Left lung (tissue), 10 donors: ENCODE results near the gene UNC5C. TPM values are rescaled to one million over a fixed set of nuclear protein-coding genes. Genes with fewer than 3 reads are reported as not detected.

Source experiments
- ATAC-seq: fragments of 200-7000 bp; cut with Tn5 transposase; one replicate; pipeline ENCODE4 v1.9.1; 2020; ENCODE audit warnings: moderate library complexity
- DNase-seq, 4 donors: peaks; one replicate each; pipeline ENCODE4 v3.0.0-alpha.2; 2013 to 2020
- H3K27ac ChIP-seq, 2 donors: fragments of 200-600 bp; sonication (generic) in 1 of 2; one replicate each; pipeline versions ENCODE4 v1.5.0 to v1.8.0; 2020 to 2021
- H3K27me3 ChIP-seq, 2 donors: fragments of 200-600 bp; sonication (generic) in 1 of 2; one replicate each; pipeline versions ENCODE4 v1.5.0 to v1.8.0; 2020 to 2021
- H3K36me3 ChIP-seq, 2 donors: fragments of 200-600 bp; sonication (generic) in 1 of 2; one replicate each; pipeline versions ENCODE4 v1.5.0 to v1.8.0; 2020 to 2021
- H3K4me1 ChIP-seq, 2 donors: fragments of 200-600 bp; one replicate each; pipeline ENCODE4 v1.8.0; 2021
- H3K4me3 ChIP-seq, 2 donors: fragments of 200-600 bp; sonication (generic) in 1 of 2; one replicate each; pipeline versions ENCODE4 v1.5.0 to v1.8.0; 2020 to 2021; ENCODE audit warnings: mild to moderate bottlenecking in 1 of 2
- H3K9me3 ChIP-seq, 2 donors: fragments of 200-600 bp; sonication (generic) in 1 of 2; one replicate each; pipeline versions ENCODE4 v1.5.0 to v1.8.0; 2020 to 2021
- intact Hi-C, 2 donors: fragments of 100-400 bp; cut with DNase I; formaldehyde crosslinking; loops; one replicate each; pipeline versions ENCODE4 v1.11.2 to v1.14.2; 2022
- polyA plus RNA-seq, 6 donors: library from polyadenylated mRNA; unstranded; fragments of 120-200 nt; gene quantifications; one replicate each; pipeline ENCODE4 v1.2.1, GENCODE V29; 2013; ENCODE audit not compliant: insufficient read length in 6 of 6
- total RNA-seq, 2 donors: library from RNA; stranded (reverse); fragmentation: NEBNext Ultra II Directional; extraction: Animal tissue kit (Norgen Biotek cat#: 25700); gene quantifications; one replicate each; pipeline ENCODE4 v1.2.1, GENCODE V29; 2021
- TF ChIP-seq, protein P1 (sequence below), 2 donors: fragments of 200-600 bp; sonication (generic) in 1 of 2; IDR thresholded peaks; one replicate each; pipeline versions ENCODE4 v1.5.0 to v1.8.0; 2021; ENCODE audit warnings: antibody characterized with exemption in 2 of 2
- donor health status: DM: no; HTN: yes; CAD: no.
- donor health status: DM: no; HTN: no; CAD: no.

UNC5C gene
- total and polyA plus RNA-seq, 8 donors: 9.0 to 49.5 (median 40.5) TPM

DNA sequence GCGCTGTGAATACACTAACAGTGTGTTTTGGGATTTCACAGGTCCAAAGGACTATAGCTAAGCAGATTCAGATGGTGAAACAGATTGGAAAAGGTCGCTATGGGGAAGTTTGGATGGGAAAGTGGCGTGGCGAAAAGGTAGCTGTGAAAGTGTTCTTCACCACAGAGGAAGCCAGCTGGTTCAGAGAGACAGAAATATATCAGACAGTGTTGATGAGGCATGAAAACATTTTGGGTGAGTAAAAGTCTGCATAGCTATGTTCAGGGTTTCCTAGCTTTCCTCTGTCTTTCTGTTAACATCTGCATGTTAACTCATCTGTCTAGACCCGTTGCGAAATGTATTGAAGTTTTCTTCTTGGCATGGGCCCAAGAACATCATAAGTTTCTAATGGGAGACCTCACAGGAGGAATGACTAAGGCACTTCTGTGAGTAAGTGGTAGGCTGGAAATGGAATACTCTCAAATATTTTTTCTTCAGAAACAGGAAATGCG lies 418.9 kb downstream of the UNC5C start:
- Histone ChIP-seq H3K9me3 (peaks cover 0 to 3% of the 10 kb centered on the region in 2 donors), H3K27ac (peak overlapping the region in 1 of 2 donors; percentile 30), H3K4me1 (peaks cover 0 to 5% of the 10 kb centered on the region in 2 donors), H3K36me3 (no peaks in the 10 kb centered on the region), H3K27me3 (no peaks in the 10 kb centered on the region), H3K4me3 (peak overlapping the region in 1 of 2 donors; percentile 1)
- intact Hi-C loops: no loop called here
- ATAC-seq (peak; percentile 89), DNase-seq (peak in 2 of 4 donors; percentile 59 to 73)
- TF ChIP-seq, protein P1, sequence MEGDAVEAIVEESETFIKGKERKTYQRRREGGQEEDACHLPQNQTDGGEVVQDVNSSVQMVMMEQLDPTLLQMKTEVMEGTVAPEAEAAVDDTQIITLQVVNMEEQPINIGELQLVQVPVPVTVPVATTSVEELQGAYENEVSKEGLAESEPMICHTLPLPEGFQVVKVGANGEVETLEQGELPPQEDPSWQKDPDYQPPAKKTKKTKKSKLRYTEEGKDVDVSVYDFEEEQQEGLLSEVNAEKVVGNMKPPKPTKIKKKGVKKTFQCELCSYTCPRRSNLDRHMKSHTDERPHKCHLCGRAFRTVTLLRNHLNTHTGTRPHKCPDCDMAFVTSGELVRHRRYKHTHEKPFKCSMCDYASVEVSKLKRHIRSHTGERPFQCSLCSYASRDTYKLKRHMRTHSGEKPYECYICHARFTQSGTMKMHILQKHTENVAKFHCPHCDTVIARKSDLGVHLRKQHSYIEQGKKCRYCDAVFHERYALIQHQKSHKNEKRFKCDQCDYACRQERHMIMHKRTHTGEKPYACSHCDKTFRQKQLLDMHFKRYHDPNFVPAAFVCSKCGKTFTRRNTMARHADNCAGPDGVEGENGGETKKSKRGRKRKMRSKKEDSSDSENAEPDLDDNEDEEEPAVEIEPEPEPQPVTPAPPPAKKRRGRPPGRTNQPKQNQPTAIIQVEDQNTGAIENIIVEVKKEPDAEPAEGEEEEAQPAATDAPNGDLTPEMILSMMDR (IDR thresholded peaks at IDR 0.05): no peak

GRCh38 chr4:95129031-95129430 lies 419.7 kb downstream of the UNC5C start:
- no peaks in the 10 kb centered on the region for H3K36me3 ChIP-seq
- H3K27ac ChIP-seq: no peak overlapping the region
- intact Hi-C loops: no loop called here
- ATAC-seq: no peak
- TF ChIP-seq, protein P1 (IDR thresholded peaks at IDR 0.05): no peak
- no peak overlapping the region for H3K4me3 ChIP-seq
- H3K4me1 ChIP-seq: peaks cover 0 to 5% of the 10 kb centered on the region in 2 donors
- H3K9me3 ChIP-seq: peaks cover 0 to 1% of the 10 kb centered on the region in 2 donors
- DNase-seq: no peak
- no peaks in the 10 kb centered on the region for H3K27me3 ChIP-seq

DNA sequence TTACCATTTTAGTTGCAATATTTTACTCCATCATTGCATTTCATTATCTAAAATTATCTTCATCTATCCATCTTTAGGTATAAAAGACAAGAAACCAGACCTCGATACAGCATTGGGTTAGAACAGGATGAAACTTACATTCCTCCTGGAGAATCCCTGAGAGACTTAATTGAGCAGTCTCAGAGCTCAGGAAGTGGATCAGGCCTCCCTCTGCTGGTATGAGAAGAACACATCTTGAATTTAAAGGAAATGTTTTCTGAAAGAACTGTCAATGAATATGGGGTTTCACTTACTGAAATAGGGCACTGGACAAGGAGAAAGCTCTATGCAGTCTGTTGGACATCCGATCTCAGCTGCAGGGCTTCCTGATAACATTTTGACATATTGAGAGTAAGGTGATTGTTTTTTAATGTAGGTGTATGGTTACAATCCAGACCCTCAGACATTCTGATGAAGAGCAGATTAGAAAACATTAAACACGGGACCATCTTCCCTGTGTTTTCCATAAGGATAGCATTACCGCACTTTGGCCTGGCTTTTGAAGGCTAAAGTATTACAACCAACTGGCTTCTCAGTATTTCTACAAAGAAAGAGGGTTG lies 423.8 kb downstream of the UNC5C start:
- Histone ChIP-seq H3K27ac (no peak overlapping the region), H3K4me1 (peaks cover 0 to 5% of the 10 kb centered on the region in 2 donors), H3K4me3 (no peak overlapping the region), H3K9me3 (no peaks in the 10 kb centered on the region), H3K36me3 (no peaks in the 10 kb centered on the region), H3K27me3 (no peaks in the 10 kb centered on the region)
- TF ChIP-seq, protein P1 (IDR thresholded peaks at IDR 0.05): peak in 1 of 2 donors; percentile 38
- intact Hi-C loops: no loop called here
- peak; percentile 85 for ATAC-seq
- DNase-seq: peak in 3 of 4 donors; percentile 6 to 51 (median 31)

DNA sequence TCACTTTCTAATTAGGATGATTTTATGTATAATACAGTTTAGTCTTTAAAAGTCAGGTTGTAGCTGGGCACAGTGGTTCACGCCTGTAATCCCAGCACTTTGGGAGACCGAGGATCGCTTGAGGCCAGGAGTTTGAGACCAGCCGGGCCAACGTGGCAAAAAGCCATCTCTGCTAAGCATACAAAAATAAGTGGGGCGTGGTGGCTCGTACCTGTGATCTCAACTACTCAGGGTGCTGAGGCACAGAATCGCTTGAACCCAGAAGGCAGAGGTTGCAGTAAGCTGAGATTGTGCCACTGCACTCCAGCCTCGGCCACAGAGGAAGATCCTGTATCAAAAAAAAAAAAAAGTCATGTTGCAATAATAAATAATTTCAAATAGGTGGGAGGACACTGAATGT lies 426.8 kb downstream of the UNC5C start:
- Histone ChIP-seq H3K9me3 (no peaks in the 10 kb centered on the region), H3K4me1 (no peaks in the 10 kb centered on the region), H3K27me3 (no peaks in the 10 kb centered on the region), H3K27ac (no peak overlapping the region), H3K36me3 (no peaks in the 10 kb centered on the region), H3K4me3 (no peak overlapping the region)
- TF ChIP-seq, protein P1 (IDR thresholded peaks at IDR 0.05): no peak
- peak; percentile 66 for ATAC-seq
- intact Hi-C loops: no loop called here
- DNase-seq: peak in 1 of 4 donors; percentile 34

DNA sequence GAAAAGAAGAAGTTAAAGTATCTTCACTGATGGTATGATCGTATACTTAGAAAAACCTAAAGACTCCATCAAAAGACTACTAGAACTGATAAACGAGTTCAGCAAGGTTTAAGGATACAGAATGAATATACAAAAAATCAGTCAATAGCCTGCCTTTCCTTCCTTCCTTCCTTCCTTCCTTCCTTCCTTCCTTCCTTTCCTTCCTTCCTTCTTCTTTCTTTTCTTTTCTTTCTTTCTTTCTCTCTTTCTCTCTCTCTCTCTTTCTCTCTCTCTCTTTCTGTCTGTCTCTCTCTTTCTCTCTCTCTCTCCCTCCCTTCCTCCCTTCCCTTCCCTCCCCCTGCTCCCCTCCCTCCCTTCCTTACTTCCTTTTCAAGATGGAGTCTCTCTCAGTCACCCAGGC lies 428.3 kb downstream of the UNC5C start:
- intact Hi-C loops: no loop called here
- ATAC-seq (no peak), DNase-seq (no peak)
- Histone ChIP-seq H3K36me3 (no peaks in the 10 kb centered on the region), H3K27me3 (no peaks in the 10 kb centered on the region), H3K4me1 (no peaks in the 10 kb centered on the region), H3K27ac (no peak overlapping the region), H3K9me3 (no peaks in the 10 kb centered on the region), H3K4me3 (no peak overlapping the region)
- TF ChIP-seq, protein P1 (IDR thresholded peaks at IDR 0.05): no peak
